NCI-H82 treated with DMSO at 0.1 percent for 48 hours (cell line): ENCODE results near the gene PCDHGB4.
"Not testable (repeated sequence)": the region's sequence is repeated elsewhere in the genome, so short reads cannot be mapped to it uniquely, and the experiment has no call there.

Experiments used
- DNase-seq: peaks from one replicate; lab custom pipeline; 2025; ENCODE audit not compliant: unreplicated experiment; lab: John Stamatoyannopoulos, UW

The PCDHGB4 gene

GRCh38 chr5:141387557-141388311, at the start of gene PCDHGB4:
TSS of gene PCDHGB4 (plus strand) at chr5:141387698. CDS start at chr5:141387885, 187 bp downstream.
- not testable (repeated sequence) for DNase-seq

GRCh38 chr5:141338538-141339306, 48.8 kb upstream of the PCDHGB4 start, which contains the start of gene PCDHGA2:
TSS of gene PCDHGA2 (plus strand) at chr5:141338760.
- DNase-seq: no peak

GRCh38 chr5:141340781-141341354, 46.6 kb upstream of the PCDHGB4 start:
- not testable (repeated sequence) for DNase-seq

- no peak for DNase-seq
Observed at GRCh38 chr5:141342773-141343172, 44.7 kb upstream of the PCDHGB4 start.

- no peak for DNase-seq
Observed at GRCh38 chr5:141343242-141343952, 44.1 kb upstream of the PCDHGB4 start, which contains the start of gene PCDHGA3. TSS of gene PCDHGA3 (plus strand) at chr5:141343829. CDS start at chr5:141344034, 205 bp downstream.

GRCh38 chr5:141343953-141344463, 43.5 kb upstream of the PCDHGB4 start:
- DNase-seq: no peak

GRCh38 chr5:141345327-141345726, 42.2 kb upstream of the PCDHGB4 start:
- DNase-seq: no peak

- DNase-seq: not testable (repeated sequence)
Observed at GRCh38 chr5:141346017-141346416, 41.5 kb upstream of the PCDHGB4 start.

GRCh38 chr5:141349917-141350619, 37.4 kb upstream of the PCDHGB4 start, which contains the start of gene PCDHGB1:
TSS of gene PCDHGB1 (plus strand) at chr5:141350099. CDS start at chr5:141350261, 162 bp downstream.
- peak; percentile 17 for DNase-seq

- DNase-seq: no peak
Observed at GRCh38 chr5:141351591-141351990, 35.9 kb upstream of the PCDHGB4 start.

- DNase-seq: no peak
Observed at GRCh38 chr5:141354900-141355469, 32.5 kb upstream of the PCDHGB4 start, which contains the start of gene PCDHGA4. TSS of gene PCDHGA4 (plus strand) at chr5:141355021. CDS start at chr5:141355108, 87 bp downstream.

GRCh38 chr5:141355641-141356040, 31.9 kb upstream of the PCDHGB4 start:
- no peak for DNase-seq

- DNase-seq: no peak
Observed at GRCh38 chr5:141356133-141356532, 31.4 kb upstream of the PCDHGB4 start.

GRCh38 chr5:141356950-141357349, 30.5 kb upstream of the PCDHGB4 start:
- DNase-seq: no peak

- DNase-seq: no peak
Observed at GRCh38 chr5:141359790-141360426, 27.6 kb upstream of the PCDHGB4 start, which contains the start of gene PCDHGB2. TSS of gene PCDHGB2 (plus strand) at chr5:141359994. CDS start at chr5:141360136, 142 bp downstream.

GRCh38 chr5:141360685-141361084, 26.8 kb upstream of the PCDHGB4 start:
- no peak for DNase-seq

GRCh38 chr5:141362719-141363118, 24.8 kb upstream of the PCDHGB4 start:
- DNase-seq: no peak

- no peak for DNase-seq
Observed at GRCh38 chr5:141363952-141364660, 23.4 kb upstream of the PCDHGB4 start, which contains the start of gene PCDHGA5. TSS of gene PCDHGA5 (plus strand) at chr5:141364162. CDS start at chr5:141364331, 169 bp downstream.
